K562 (cell line): ENCODE results near the gene USP28.

ENCODE experiments used
- CTBP1 ChIP-seq: fragments of 450-650 bp; IDR thresholded peaks from 2 replicates; pipeline ENCODE4 v1.6.1; 2016; ENCODE audit warnings: borderline replicate concordance
- CTCF ChIP-seq, 3 experiments: IDR thresholded peaks in 2 of 3; conservative IDR thresholded peaks in 1 of 3; 2 replicates each; pipeline ENCODE4 v1.5.1; 2011 to 2012; ENCODE audit warnings: low read length in 3 of 3, mild to moderate bottlenecking in 3 of 3, control low read depth in 2 of 3, improper control_type of control experiment in 1 of 3, inconsistent platforms in 1 of 3, low read depth in 1 of 3, mixed read lengths in 1 of 3, moderate library complexity in 1 of 3; ENCODE audit not compliant: insufficient read depth in 2 of 3
- HDAC2 ChIP-seq: fragments of 450-650 bp; IDR thresholded peaks from 2 replicates; pipeline ENCODE4 v1.6.1; 2016; ENCODE audit warnings: mild to moderate bottlenecking
- NRF1 ChIP-seq, 2 experiments: fragments of 450-650 bp; IDR thresholded peaks in 1 of 2; conservative IDR thresholded peaks in 1 of 2; 2 replicates each; pipeline ENCODE4 v1.6.1; 2014; ENCODE audit warnings: mild to moderate bottlenecking in 2 of 2
- OTX1 ChIP-seq: fragments of 450-650 bp; formaldehyde crosslinking; IDR thresholded peaks from 2 replicates; pipeline ENCODE4 v1.4.0; 2022; ENCODE audit warnings: mild to moderate bottlenecking
- SAFB ChIP-seq: fragments of 200-400 bp; formaldehyde crosslinking; IDR thresholded peaks from 2 replicates; pipeline ENCODE4 v1.6.1; 2017; ENCODE audit warnings: low read depth, low read length, borderline replicate concordance
- SAP30 ChIP-seq: fragments of 200-600 bp; sonication (generic); IDR thresholded peaks from 2 replicates; pipeline ENCODE4 v1.6.1; 2012; ENCODE audit warnings: borderline replicate concordance, low read depth, mild to moderate bottlenecking, moderate library complexity, low read length, control low read depth, inconsistent platforms; ENCODE audit not compliant: insufficient read depth, poor library complexity, severe bottlenecking
- SREBF1 ChIP-seq: fragments of 150-350 bp; IDR thresholded peaks from 2 replicates; pipeline ENCODE4 v1.6.1; 2014; ENCODE audit warnings: antibody characterized with exemption, low read depth, low read length, borderline replicate concordance
- SRSF1 ChIP-seq: fragments of 200-400 bp; formaldehyde crosslinking; IDR thresholded peaks from 2 replicates; pipeline ENCODE4 v1.6.1; 2017; ENCODE audit warnings: mild to moderate bottlenecking, low read depth, low read length, moderate library complexity
- ZNF12 ChIP-seq: sonication (generic); formaldehyde crosslinking; IDR thresholded peaks from 2 replicates; pipeline ENCODE4 v1.4.0; 2020; ENCODE audit warnings: mild to moderate bottlenecking, missing genetic modification reagents

GRCh38 chr11:113782134-113782533 lies 93.2 kb downstream of the USP28 start:
- TF ChIP-seq HDAC2, result no peak
- no peak for TF ChIP-seq SRSF1
- TF ChIP-seq OTX1 (CRISPR knock-in tag), result no peak
- no peak for TF ChIP-seq SREBF1
- TF ChIP-seq CTCF (IDR thresholded peaks at IDR 0.05 in 2 of 3, conservative IDR thresholded peaks at IDR 0.05 in 1 of 3; ENCODE audit: insufficient read depth in 2 of 3, low read depth in 1 of 3, low read length in 3 of 3), result no peak
- no peak for TF ChIP-seq NRF1 (conservative IDR thresholded peaks at IDR 0.05 in 1 of 2, IDR thresholded peaks at IDR 0.05 in 1 of 2)
- no peak for TF ChIP-seq SAP30
- no peak for TF ChIP-seq CTBP1
- no peak for TF ChIP-seq SAFB
- TF ChIP-seq ZNF12, result no peak
